IMR-90 (cell line): ENCODE measurements around the gene LEMD3. TPM values are rescaled to one million over a fixed set of nuclear protein-coding genes. Genes with fewer than 3 reads are reported as not detected.

Experiments used
- ATAC-seq: fragments of 200-7000 bp; cut with Tn5 transposase; 2 replicates; pipeline ENCODE4 v1.9.1; 2020; ENCODE audit warnings: low read depth, mild to moderate bottlenecking, moderate library complexity
- BruUV-seq: library from RNA; stranded (reverse); fragments of 400-500 nt; replicated peaks from 2 replicates; lab custom pipeline; 2021; lab: Mats Ljungman, UMichigan
- CTCF ChIA-PET: fragments of 300-600 bp; formaldehyde crosslinking; extraction: SDS; loops from one replicate; lab custom pipeline; 2021; ENCODE audit warnings: antibody characterized with exemption; lab: Yijun Ruan, JAX
- POLR2A ChIA-PET: fragments of 300-600 bp; sonication (Branson Sonifier 250); formaldehyde crosslinking; loops from one replicate; lab custom pipeline; 2022; ENCODE audit warnings: antibody characterized with exemption; ENCODE audit not compliant: unreplicated experiment; lab: Charles Lee
- DNase-seq: peaks from one replicate; pipeline ENCODE4 v3.0.0; 2013
- H2AFZ ChIP-seq: replicated peaks from 2 replicates; pipeline ENCODE3; 2013; ENCODE audit warnings: low read length, mild to moderate bottlenecking; ENCODE audit not compliant: poor library complexity
- H2AK5ac ChIP-seq: 2 replicates; pipeline ENCODE4 v1.6.1; 2013; ENCODE audit warnings: low read depth, low read length, inconsistent platforms
- H2AK9ac ChIP-seq: replicated peaks from 2 replicates; pipeline ENCODE3; 2013; ENCODE audit warnings: mild to moderate bottlenecking, low read depth, low read length, moderate library complexity; ENCODE audit not compliant: poor library complexity
- H2BK120ac ChIP-seq: 2 replicates; pipeline ENCODE4 v1.6.1; 2013; ENCODE audit warnings: low read depth, low read length, inconsistent platforms
- H2BK15ac ChIP-seq: 3 replicates; pipeline ENCODE4 v1.6.1; 2013; ENCODE audit warnings: low read depth, low read length, inconsistent platforms
- H2BK20ac ChIP-seq: 2 replicates; pipeline ENCODE4 v1.6.1; 2013; ENCODE audit warnings: low read depth, mild to moderate bottlenecking, inconsistent platforms, low read length, moderate library complexity
- H2BK5ac ChIP-seq: 2 replicates; pipeline ENCODE4 v1.6.1; 2013; ENCODE audit warnings: mild to moderate bottlenecking, low read depth, low read length, inconsistent platforms; ENCODE audit not compliant: poor library complexity, severe bottlenecking
- H3K14ac ChIP-seq: replicated peaks from 2 replicates; pipeline ENCODE4 v1.6.1; 2013; ENCODE audit warnings: low read depth, low read length, inconsistent platforms
- H3K18ac ChIP-seq: 2 replicates; pipeline ENCODE4 v1.6.1; 2013; ENCODE audit warnings: low read depth, low read length, control low read depth
- H3K23ac ChIP-seq: 2 replicates; pipeline ENCODE4 v1.6.1; 2013; ENCODE audit warnings: low read depth, low read length, inconsistent platforms
- H3K27ac ChIP-seq: 2 replicates; pipeline ENCODE4 v1.5.1; 2013; ENCODE audit warnings: mild to moderate bottlenecking, control low read depth, low read length; ENCODE audit not compliant: insufficient read depth
- H3K27me3 ChIP-seq: 2 replicates; pipeline ENCODE4 v1.6.1; 2013; ENCODE audit warnings: low read length; ENCODE audit not compliant: control insufficient read depth, insufficient read depth
- H3K36me3 ChIP-seq: 2 replicates; pipeline ENCODE4 v1.6.1; 2013; ENCODE audit warnings: low read length, mixed read lengths; ENCODE audit not compliant: control insufficient read depth, insufficient read depth
- H3K4ac ChIP-seq: 2 replicates; pipeline ENCODE4 v1.6.1; 2013; ENCODE audit warnings: low read depth, low read length, inconsistent platforms
- H3K4me1 ChIP-seq: 2 replicates; pipeline ENCODE4 v1.6.1; 2013; ENCODE audit warnings: low read length, mixed read lengths; ENCODE audit not compliant: control insufficient read depth, insufficient read depth
- H3K4me2 ChIP-seq: 2 replicates; pipeline ENCODE4 v1.6.1; 2013; ENCODE audit warnings: low read depth, mild to moderate bottlenecking, control low read depth, low read length, moderate library complexity
- H3K4me3 ChIP-seq: 2 replicates; pipeline ENCODE4 v1.5.1; 2013; ENCODE audit warnings: low read depth, mild to moderate bottlenecking, control low read depth, low read length, moderate library complexity; ENCODE audit not compliant: insufficient read depth
- H3K56ac ChIP-seq: 2 replicates; pipeline ENCODE4 v1.6.1; 2013; ENCODE audit warnings: low read length, inconsistent platforms; ENCODE audit not compliant: insufficient read depth; ENCODE audit errors: extremely low read depth
- H3K79me1 ChIP-seq, 2 experiments: 2 replicates each; pipeline ENCODE4 v1.6.1; 2013; ENCODE audit warnings: low read length in 2 of 2, inconsistent platforms in 1 of 2, low read depth in 1 of 2
- H3K9ac ChIP-seq: 2 replicates; pipeline ENCODE4 v1.6.1; 2013; ENCODE audit warnings: low read depth, low read length, control low read depth
- H3K9me1 ChIP-seq: 2 replicates; pipeline ENCODE4 v1.6.1; 2013; ENCODE audit warnings: low read length, inconsistent platforms; ENCODE audit not compliant: insufficient read depth
- H3K9me3 ChIP-seq: 2 replicates; pipeline ENCODE4 v1.6.1; 2013; ENCODE audit warnings: low read length; ENCODE audit not compliant: control insufficient read depth, insufficient read depth
- H4K20me1 ChIP-seq: 2 replicates; pipeline ENCODE4 v1.6.1; 2013; ENCODE audit warnings: low read length, inconsistent platforms; ENCODE audit not compliant: insufficient read depth
- H4K5ac ChIP-seq: 2 replicates; pipeline ENCODE4 v1.6.1; 2013; ENCODE audit warnings: mild to moderate bottlenecking, low read depth, low read length, control low read depth
- H4K8ac ChIP-seq, 2 experiments: 2 replicates each; pipeline ENCODE4 v1.6.1; 2013; ENCODE audit warnings: low read depth in 2 of 2, low read length in 2 of 2, control low read depth in 1 of 2, inconsistent platforms in 1 of 2
- H4K91ac ChIP-seq: 2 replicates; pipeline ENCODE4 v1.6.1; 2013; ENCODE audit warnings: low read depth, low read length, inconsistent platforms; ENCODE audit not compliant: insufficient read depth
- CTCF ChIP-seq: conservative IDR thresholded peaks from 2 replicates; pipeline ENCODE4 v1.5.1; 2012; ENCODE audit warnings: mild to moderate bottlenecking, low read depth, low read length, improper control_type of control experiment
- RAD21 ChIP-seq: IDR thresholded peaks from 2 replicates; pipeline ENCODE4 v1.6.1; 2012; ENCODE audit warnings: low read length, improper control_type of control experiment
- WGBS, 2 experiments: methylation state at CpG; one replicate each; pipeline versions ENCODE4 v1.1.5 to v1.1.7; 2013; ENCODE audit warnings: missing lambda C conversion rate in 2 of 2; ENCODE audit not compliant: insufficient read length in 1 of 2; ENCODE audit errors: extremely low coverage in 2 of 2; 5-methylcytosine and 5-hydroxymethylcytosine counted together
- dilution Hi-C: fragments of 300-500 bp; cut with HindIII; formaldehyde crosslinking; loops from one replicate; pipeline ENCODE4 v1.14.3; 2018; ENCODE audit warnings: low sequenced_read_pairs; ENCODE audit not compliant: unreplicated experiment
- in situ Hi-C: fragments of 300-500 bp; cut with MboI; formaldehyde crosslinking; loops from 3 replicates; pipeline ENCODE4 v1.14.3; 2019; ENCODE audit warnings: low sequenced_read_pairs, inconsistent platforms, mixed read lengths
- intact Hi-C: fragments of 100-400 bp; cut with micrococcal nuclease; formaldehyde crosslinking; loops from 2 replicates; pipeline ENCODE4 v1.10.0; 2022
- polyA plus RNA-seq, 3 experiments: library from polyadenylated mRNA; depleted of rRNA; stranded (reverse); fragments of >200 nt; gene quantifications; 2 replicates each; pipeline ENCODE4 v1.2.3, GENCODE V29; 2012; ENCODE audit warnings: low replicate concordance in 1 of 3
- total RNA-seq: library from RNA; depleted of rRNA; stranded (reverse); fragments of >200 nt; gene quantifications from 2 replicates; pipeline ENCODE4 v1.2.3, GENCODE V29; 2012

LEMD3 gene
- total and polyA plus RNA-seq, 2 of the 4 experiments (the other 2 are of a cell fraction), result 5.5 to 9.9 TPM

DNA sequence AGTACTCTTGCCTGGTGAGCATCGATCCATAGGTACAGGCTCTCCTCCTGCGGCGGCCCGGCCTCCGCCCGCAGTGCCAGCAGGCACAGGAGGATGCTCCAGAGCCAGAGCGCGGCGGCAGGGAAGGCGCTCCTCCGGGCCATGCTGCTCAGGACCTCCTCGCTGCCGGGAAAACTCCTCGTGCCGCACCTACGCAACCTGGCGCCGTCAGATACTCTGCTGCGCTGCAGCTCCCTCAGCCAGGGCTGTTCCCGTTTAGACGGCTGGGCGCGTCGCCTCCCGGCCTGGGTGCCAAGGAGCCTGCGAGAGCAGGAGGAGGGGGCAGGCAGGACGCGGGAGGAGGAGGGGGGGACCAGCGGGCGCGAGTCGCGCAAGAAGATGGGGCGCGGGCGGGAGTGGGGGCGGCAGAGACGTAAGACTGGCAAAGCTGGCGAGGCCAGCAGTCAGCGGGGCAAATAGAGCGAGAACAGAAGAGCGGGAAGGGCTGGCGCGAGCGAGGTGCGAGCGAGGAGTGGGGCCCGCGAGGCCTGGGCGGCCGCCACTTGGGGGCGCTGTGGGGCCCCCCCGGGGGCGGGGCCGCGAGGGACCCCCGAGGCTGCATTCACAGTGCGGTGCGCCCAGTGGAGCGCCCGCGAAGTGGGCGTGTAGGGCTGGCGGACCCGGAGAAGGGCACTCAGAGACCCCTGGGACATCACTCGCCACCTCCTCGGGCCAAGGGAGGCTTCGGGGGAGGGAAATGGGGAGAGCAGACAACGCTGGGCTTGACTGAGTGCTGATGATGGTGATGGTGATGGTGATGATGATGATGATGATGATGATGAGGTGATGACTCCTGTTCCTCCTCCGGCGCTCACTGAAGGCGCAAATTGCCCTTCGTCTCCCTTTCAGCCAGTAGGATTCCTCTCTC is 48.1 kb upstream of the LEMD3 start, which contains the start of gene WIF1:
Gene WIF1, minus strand, starts transcription at position 257 of the 907 bp plus-strand sequence. Its CDS starts 114 bp downstream, at position 143.
- H4K91ac ChIP-seq, result no peak within 1 kb of the TSS
- ChIA-PET POLR2A (no interaction called here), CTCF (interaction anchor here (0.8 kb wide), 1 partner anchor 227 kb away, joined by 3 read pairs; no protein-coding TSS in a partner anchor)
- peak within 1 kb of the TSS; percentile 25; the same call in 1 of the 2 replicates for H3K4me3 ChIP-seq
- no peaks in the 10 kb centered on the region for H4K20me1 ChIP-seq
- no peak within 1 kb of the TSS for H3K23ac ChIP-seq
- dilution Hi-C loops, result no loop called here
- H3K27me3 ChIP-seq, result peaks cover 49% of the 10 kb centered on the region
- H4K5ac ChIP-seq, result no peak within 1 kb of the TSS
- in situ Hi-C loops, result no loop called here
- intact Hi-C loops, result loop anchor here (5.0 kb wide), 1 partner anchor 111 kb away; no protein-coding TSS in a partner anchor
- ATAC-seq, result peak; percentile 51
- H4K8ac ChIP-seq, result no peak within 1 kb of the TSS
- H2AK5ac ChIP-seq, result no peak within 1 kb of the TSS
- H3K27ac ChIP-seq, result no peak within 1 kb of the TSS
- no peak within 1 kb of the TSS for H3K4ac ChIP-seq
- H2BK5ac ChIP-seq, result no peak within 1 kb of the TSS
- H3K56ac ChIP-seq, result no peak within 1 kb of the TSS
- 3% methylated on average over 38 of the region's 73 CpGs; no CpG with 5 or more reads in 1 of the 2 experiments for WGBS, 2 experiments
- no peak within 1 kb of the TSS for H2AK9ac ChIP-seq
- no peak within 1 kb of the TSS for H2BK20ac ChIP-seq
- H3K14ac ChIP-seq, result no peak within 1 kb of the TSS
- peak; percentile 32; the same call in 1 of the 2 replicates for TF ChIP-seq CTCF
- no peak for TF ChIP-seq RAD21
- no peaks in the 10 kb centered on the region for H3K9me3 ChIP-seq
- no peak within 1 kb of the TSS for H2BK15ac ChIP-seq
- H3K36me3 ChIP-seq, result no peaks in the 10 kb centered on the region
- DNase-seq, result no peak
- peaks cover 3% of the 10 kb centered on the region for H3K4me1 ChIP-seq
- no TSS peak for BruUV-seq
- no peak within 1 kb of the TSS for H3K9ac ChIP-seq
- peaks cover 2% of the 10 kb centered on the region; the same call in 1 of the 2 replicates for H3K9me1 ChIP-seq
- peak within 1 kb of the TSS; percentile 72 for H2AFZ ChIP-seq
- no peak within 1 kb of the TSS for H2BK120ac ChIP-seq
- peak within 1 kb of the TSS; percentile 67 for H3K4me2 ChIP-seq
- no peak within 1 kb of the TSS for H3K18ac ChIP-seq
- H3K79me1 ChIP-seq, result no peaks in the 10 kb centered on the region
